ENCODE measurements around the gene AMZ2. TPM values are rescaled to one million over a fixed set of nuclear protein-coding genes. Genes with fewer than 3 reads are reported as not detected.
"Not testable (repeated sequence)": the region's sequence is repeated elsewhere in the genome, so short reads cannot be mapped to it uniquely, and the experiment has no call there.

Gene AMZ2
- total RNA-seq, 1 donor from 2014 or later = 76.2 TPM

DNA sequence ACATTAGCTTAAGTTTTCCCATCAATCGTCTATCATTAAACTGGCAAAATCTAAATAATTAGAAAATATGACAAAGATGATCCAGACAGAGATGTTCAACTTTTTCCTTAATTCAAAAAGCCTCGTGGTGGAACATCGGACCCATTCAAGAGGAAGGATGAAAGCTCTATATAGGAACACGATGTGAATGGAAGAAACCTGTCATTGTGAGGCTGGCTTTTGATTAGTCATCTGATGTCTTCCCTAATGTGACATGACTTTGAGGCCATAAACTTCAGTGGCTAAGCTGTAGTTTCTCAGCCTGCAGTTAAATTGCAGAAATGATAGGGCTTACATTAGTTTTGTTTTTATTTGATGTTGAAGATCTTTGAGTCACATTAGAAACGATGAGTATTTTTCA, 1.0 kb downstream of the AMZ2 start:
- peaks cover 4% of the 10 kb centered on the region for H3K4me1 Mint-ChIP-seq (ENCODE audit: low read depth, unreplicated experiment)
- H3K9me3 Mint-ChIP-seq (ENCODE audit: unreplicated experiment) = no peaks in the 10 kb centered on the region
- no peaks in the 10 kb centered on the region for H3K36me3 ChIP-seq (ENCODE audit: insufficient read depth, low read length)
- H3K9me3 ChIP-seq (ENCODE audit: insufficient read depth, low read depth, low read length) = no peaks in the 10 kb centered on the region
- no peaks in the 10 kb centered on the region for H3K36me3 Mint-ChIP-seq (ENCODE audit: low read depth, unreplicated experiment)
- peak overlapping the region; percentile 94 for H3K9ac ChIP-seq (ENCODE audit: low read length)
- no peak for TF ChIP-seq CTCF (IDR thresholded peaks at IDR 0.05; ENCODE audit: insufficient read depth, low read depth, low read length)
- no peak for TF ChIP-seq EZH2 (IDR thresholded peaks at IDR 0.05; ENCODE audit: insufficient read depth, low read length)
- FAIRE-seq (no peak), DNase-seq (ENCODE audit: low read depth) (no peak)
- H3K79me2 ChIP-seq (ENCODE audit: insufficient read depth, low read length) = peaks cover 8% of the 10 kb centered on the region
- H3K27me3 Mint-ChIP-seq (ENCODE audit: low read depth, unreplicated experiment) = no peaks in the 10 kb centered on the region
- H3K27ac Mint-ChIP-seq (ENCODE audit: unreplicated experiment) = peak overlapping the region; percentile 82
- H3K27ac ChIP-seq (ENCODE audit: low read depth, low read length) = no peak overlapping the region
- H4K20me1 ChIP-seq (ENCODE audit: insufficient read depth, low read length) = no peaks in the 10 kb centered on the region
- no peaks in the 10 kb centered on the region for H3K27me3 ChIP-seq (ENCODE audit: insufficient read depth, low read length)
- H2AFZ ChIP-seq (ENCODE audit: low read depth, low read length) = no peak overlapping the region
- H3K4me3 ChIP-seq (ENCODE audit: insufficient read depth, low read depth, low read length) = peak overlapping the region; percentile 91
- peak overlapping the region; percentile 90 for H3K4me2 ChIP-seq (ENCODE audit: low read length)
- H3K4me1 ChIP-seq (ENCODE audit: insufficient read depth, low read length) = peaks cover 9% of the 10 kb centered on the region
- peak overlapping the region; percentile 93 for H3K4me3 Mint-ChIP-seq (ENCODE audit: unreplicated experiment)

DNA sequence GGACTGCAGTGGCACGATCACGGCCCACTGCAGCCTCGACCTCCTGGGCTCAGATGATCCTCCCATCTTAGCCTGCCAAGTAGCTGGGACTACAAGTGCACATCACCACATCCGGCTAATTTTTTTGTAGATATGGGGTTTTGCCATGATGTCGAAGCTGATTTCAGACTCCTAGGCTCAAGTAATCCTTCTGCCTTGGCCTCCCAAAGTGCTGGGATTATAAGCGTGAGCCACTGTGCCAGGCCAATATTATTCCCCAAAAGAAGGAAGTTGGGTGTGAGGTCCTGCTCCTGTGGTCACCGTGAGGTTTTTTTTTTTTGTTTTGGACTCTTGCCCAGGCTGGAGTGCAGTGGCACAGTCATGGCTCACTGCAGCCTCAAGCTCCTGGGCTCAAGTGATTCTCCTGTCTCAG, 1.5 kb downstream of the AMZ2 start:
- Histone ChIP-seq H3K27ac (ENCODE audit: low read depth, low read length) (no peak overlapping the region), H3K79me2 (ENCODE audit: insufficient read depth, low read length) (peaks cover 8% of the 10 kb centered on the region), H3K27me3 (ENCODE audit: insufficient read depth, low read length) (no peaks in the 10 kb centered on the region), H3K4me3 (ENCODE audit: insufficient read depth, low read depth, low read length) (no peak overlapping the region), H4K20me1 (ENCODE audit: insufficient read depth, low read length) (no peaks in the 10 kb centered on the region), H3K9ac (ENCODE audit: low read length) (no peak overlapping the region), H3K4me1 (ENCODE audit: insufficient read depth, low read length) (peaks cover 9% of the 10 kb centered on the region), H3K36me3 (ENCODE audit: insufficient read depth, low read length) (no peaks in the 10 kb centered on the region), H3K4me2 (ENCODE audit: low read length) (peak overlapping the region; percentile 90), H3K9me3 (ENCODE audit: insufficient read depth, low read depth, low read length) (no peaks in the 10 kb centered on the region), H2AFZ (ENCODE audit: low read depth, low read length) (no peak overlapping the region)
- peak overlapping the region; percentile 93 for H3K4me3 Mint-ChIP-seq (ENCODE audit: unreplicated experiment)
- no peaks in the 10 kb centered on the region for H3K9me3 Mint-ChIP-seq (ENCODE audit: unreplicated experiment)
- peaks cover 2% of the 10 kb centered on the region for H3K36me3 Mint-ChIP-seq (ENCODE audit: low read depth, unreplicated experiment)
- TF ChIP-seq EZH2 (IDR thresholded peaks at IDR 0.05; ENCODE audit: insufficient read depth, low read length) (no peak), CTCF (IDR thresholded peaks at IDR 0.05; ENCODE audit: insufficient read depth, low read depth, low read length) (no peak)
- no peak for FAIRE-seq
- DNase-seq (ENCODE audit: low read depth) = no peak
- H3K27ac Mint-ChIP-seq (ENCODE audit: unreplicated experiment) = no peak overlapping the region
- H3K27me3 Mint-ChIP-seq (ENCODE audit: low read depth, unreplicated experiment) = no peaks in the 10 kb centered on the region
- peaks cover 4% of the 10 kb centered on the region for H3K4me1 Mint-ChIP-seq (ENCODE audit: low read depth, unreplicated experiment)

- not testable (repeated sequence) for H3K36me3 ChIP-seq (ENCODE audit: insufficient read depth, low read length); H3K27ac Mint-ChIP-seq (ENCODE audit: unreplicated experiment); H4K20me1 ChIP-seq (ENCODE audit: insufficient read depth, low read length); H3K4me1 Mint-ChIP-seq (ENCODE audit: low read depth, unreplicated experiment); H3K9ac ChIP-seq (ENCODE audit: low read length); DNase-seq (ENCODE audit: low read depth); H3K4me3 ChIP-seq (ENCODE audit: insufficient read depth, low read depth, low read length); H3K4me3 Mint-ChIP-seq (ENCODE audit: unreplicated experiment); FAIRE-seq; H3K9me3 Mint-ChIP-seq (ENCODE audit: unreplicated experiment); H3K27me3 ChIP-seq (ENCODE audit: insufficient read depth, low read length); H3K4me2 ChIP-seq (ENCODE audit: low read length); H2AFZ ChIP-seq (ENCODE audit: low read depth, low read length); H3K36me3 Mint-ChIP-seq (ENCODE audit: low read depth, unreplicated experiment); H3K27ac ChIP-seq (ENCODE audit: low read depth, low read length); H3K4me1 ChIP-seq (ENCODE audit: insufficient read depth, low read length); H3K27me3 Mint-ChIP-seq (ENCODE audit: low read depth, unreplicated experiment); H3K79me2 ChIP-seq (ENCODE audit: insufficient read depth, low read length); H3K9me3 ChIP-seq (ENCODE audit: insufficient read depth, low read depth, low read length)
These were observed 5.6 kb downstream of the AMZ2 start for GRCh38 chr17:68253426-68253825.

All from astrocyte (in vitro differentiated cells and primary cell).